WTC11 (cell line): ENCODE results near the gene MICA. TPM values are rescaled to one million over a fixed set of nuclear protein-coding genes. Genes with fewer than 3 reads are reported as not detected.

Experiments
- ATAC-seq: fragments of 200-7000 bp; cut with Tn5 transposase; 2 replicates; pipeline ENCODE4 v1.10.0; 2021; ENCODE audit warnings: mild to moderate bottlenecking, moderate library complexity
- CTCF ChIA-PET: fragments of 300-600 bp; sonication (Branson Sonifier 250); formaldehyde crosslinking; loops from one replicate; lab custom pipeline; 2021; ENCODE audit warnings: antibody characterized with exemption; lab: Charles Lee
- POLR2A ChIA-PET: fragments of 350-600 bp; sonication (Branson Sonifier 250); formaldehyde crosslinking; loops from one replicate; lab custom pipeline; 2021; ENCODE audit warnings: antibody characterized with exemption; lab: Charles Lee
- DNase-seq: peaks from one replicate; pipeline ENCODE4 v3.0.0; 2021; ENCODE audit warnings: low spot score
- H3K27ac Mint-ChIP-seq: 2 replicates; pipeline ENCODE4 v1.8.0; 2021; ENCODE audit warnings: mixed read lengths
- H3K27me3 Mint-ChIP-seq: 2 replicates; pipeline ENCODE4 v1.8.0; 2021; ENCODE audit warnings: low read depth, mild to moderate bottlenecking, moderate library complexity, mixed read lengths
- H3K36me3 Mint-ChIP-seq: 2 replicates; pipeline ENCODE4 v1.8.0; 2021; ENCODE audit warnings: mixed read lengths
- H3K4me1 Mint-ChIP-seq: 2 replicates; pipeline ENCODE4 v1.8.0; 2022; ENCODE audit warnings: mixed read lengths
- H3K4me3 Mint-ChIP-seq: 2 replicates; pipeline ENCODE4 v1.8.0; 2021; ENCODE audit warnings: mild to moderate bottlenecking, moderate library complexity, mixed read lengths
- H3K9me3 Mint-ChIP-seq: 2 replicates; pipeline ENCODE4 v1.8.0; 2021; ENCODE audit warnings: mixed read lengths
- ATF1 ChIP-seq: sonication (generic); formaldehyde crosslinking; IDR thresholded peaks from 2 replicates; pipeline ENCODE4 v1.8.1; 2023; ENCODE audit warnings: mild to moderate bottlenecking, moderate library complexity, missing genetic modification reagents
- ATF6 ChIP-seq: sonication (generic); formaldehyde crosslinking; IDR thresholded peaks from 2 replicates; pipeline ENCODE4 v1.8.1; 2023; ENCODE audit warnings: mild to moderate bottlenecking, missing genetic modification reagents
- CREB1 ChIP-seq: sonication (generic); formaldehyde crosslinking; IDR thresholded peaks from 2 replicates; pipeline ENCODE4 v1.8.0; 2023; ENCODE audit warnings: mild to moderate bottlenecking, missing genetic modification reagents
- GRHL2 ChIP-seq: fragments of 250-450 bp; sonication (Bioruptor Pico); IDR thresholded peaks from 2 replicates; pipeline ENCODE4 v1.8.0; 2022; ENCODE audit warnings: mild to moderate bottlenecking, moderate library complexity; ENCODE audit not compliant: insufficient replicate concordance, severe bottlenecking
- HMGA2 ChIP-seq: fragments of 250-450 bp; sonication (Bioruptor Pico); IDR thresholded peaks from 2 replicates; pipeline ENCODE4 v1.4.0; 2021; ENCODE audit warnings: mild to moderate bottlenecking, moderate library complexity
- HMGXB4 ChIP-seq: sonication (generic); formaldehyde crosslinking; IDR thresholded peaks from 2 replicates; pipeline ENCODE4 v1.8.1; 2023; ENCODE audit warnings: mild to moderate bottlenecking, moderate library complexity, missing genetic modification reagents
- TEAD1 ChIP-seq: sonication (generic); formaldehyde crosslinking; IDR thresholded peaks from 2 replicates; pipeline ENCODE4 v1.8.0; 2022; ENCODE audit warnings: mild to moderate bottlenecking, missing genetic modification reagents
- USF2 ChIP-seq: sonication (generic); formaldehyde crosslinking; IDR thresholded peaks from 2 replicates; pipeline ENCODE4 v1.8.1; 2023; ENCODE audit warnings: mild to moderate bottlenecking, missing genetic modification reagents, moderate library complexity
- ZNF423 ChIP-seq: fragments of 250-450 bp; sonication (Bioruptor Pico); IDR thresholded peaks from 2 replicates; pipeline ENCODE4 v2.1.2; 2022; ENCODE audit warnings: mild to moderate bottlenecking, moderate library complexity
- ZNF671 ChIP-seq: fragments of 250-450 bp; sonication (Bioruptor Pico); IDR thresholded peaks from 2 replicates; pipeline ENCODE4 v1.8.0; 2021; ENCODE audit warnings: mild to moderate bottlenecking
- microRNA-seq: library from miRNA; unstranded; fragments of <30 nt; microRNA quantifications from one replicate; pipeline ENCODE4 v1.2.0, GENCODE V29; 2022; ENCODE audit warnings: borderline number of aligned reads
- total RNA-seq: library from RNA; stranded (reverse); gene quantifications from 3 replicates; pipeline ENCODE4 v1.2.3, GENCODE V29; 2021
- TF ChIP-seq, protein P1 (sequence below): sonication (generic); formaldehyde crosslinking; conservative IDR thresholded peaks from 2 replicates; pipeline ENCODE4 v1.8.1; 2022; ENCODE audit warnings: mild to moderate bottlenecking, missing genetic modification reagents

Gene MICA
- total RNA-seq, 1 experiment from 2014 or later, result 12.9 TPM

DNA sequence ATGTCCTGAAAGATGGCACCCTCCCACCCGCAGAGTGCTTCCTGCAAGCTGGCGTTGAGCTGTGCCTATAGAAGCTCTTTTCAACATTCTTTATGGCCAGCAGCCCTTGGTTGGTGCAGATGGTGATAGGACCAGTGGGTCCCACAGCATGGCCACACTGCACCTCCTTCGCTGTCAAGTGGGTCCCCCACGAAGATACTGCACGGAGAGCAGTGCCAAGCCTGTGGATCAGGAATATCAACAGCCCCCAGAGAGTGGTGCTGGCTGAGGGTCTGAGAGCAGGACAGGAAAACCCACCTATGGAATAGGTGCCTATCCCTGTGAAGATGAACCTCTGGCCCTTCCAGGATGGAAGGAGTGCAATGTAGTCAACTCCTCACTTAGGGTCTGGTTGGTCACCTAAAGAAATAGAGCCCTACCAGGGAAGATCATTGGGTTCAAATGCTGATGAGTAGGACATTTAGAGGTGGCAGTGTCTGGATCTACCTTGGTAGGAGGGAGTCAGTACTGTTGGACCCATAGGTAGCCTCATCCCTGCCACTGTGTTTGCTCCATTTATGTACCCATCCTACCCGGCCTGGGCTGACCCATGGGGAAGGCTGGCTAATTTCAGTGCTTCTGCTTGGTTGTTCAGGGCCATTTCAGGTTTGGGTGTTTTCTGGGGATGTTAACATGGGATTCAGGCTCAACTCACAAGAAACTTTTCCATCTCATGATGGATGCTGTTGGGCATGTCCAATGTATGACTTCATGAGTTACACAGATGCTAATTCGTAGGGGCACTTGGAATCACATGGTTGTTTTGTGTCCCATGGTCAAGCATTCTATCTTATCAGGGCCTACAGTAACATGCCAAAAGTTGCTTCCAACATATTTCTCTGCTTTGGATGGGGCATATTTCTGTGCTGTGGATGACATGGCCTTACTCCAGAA is 61.1 kb downstream of the MICA start:
- Mint-ChIP-seq H3K27me3 (peaks cover 40% of the 10 kb centered on the region), H3K4me3 (peak overlapping the region; percentile 79; the same call in 1 of the 2 replicates), H3K36me3 (no peaks in the 10 kb centered on the region), H3K9me3 (peaks cover 3% of the 10 kb centered on the region; the same call in 1 of the 2 replicates), H3K27ac (no peak overlapping the region), H3K4me1 (peaks cover 10% of the 10 kb centered on the region)
- ATAC-seq (no peak), DNase-seq (no peak)
- POLR2A ChIA-PET, result no interaction called here
- TF ChIP-seq CREB1 (no peak), GRHL2 (no peak), HMGA2 (CRISPR knock-in tag) (no peak), HMGXB4 (CRISPR knock-in tag) (no peak), ZNF671 (CRISPR knock-in tag) (no peak), TEAD1 (CRISPR knock-in tag) (no peak), ZNF423 (no peak), ATF1 (CRISPR knock-in tag) (no peak), USF2 (no peak), ATF6 (CRISPR knock-in tag) (no peak)
- TF ChIP-seq, protein P1, sequence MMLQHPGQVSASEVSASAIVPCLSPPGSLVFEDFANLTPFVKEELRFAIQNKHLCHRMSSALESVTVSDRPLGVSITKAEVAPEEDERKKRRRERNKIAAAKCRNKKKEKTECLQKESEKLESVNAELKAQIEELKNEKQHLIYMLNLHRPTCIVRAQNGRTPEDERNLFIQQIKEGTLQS (CRISPR knock-in tag), result no peak
- CTCF ChIA-PET, result no interaction called here

Small RNAs within 50 kb of the gene (microRNA-seq; reads per million reads assigned to microRNA genes)
- not detected for gene MIR6891

Other genes with a start within 250 kb of the MICA start
- 58.7 to 62.6 TPM (median 61.4 TPM) in 3 replicates for gene CCHCR1, start 245.8 kb upstream of the MICA start, total RNA-seq
- gene TCF19, start 245.0 kb upstream of the MICA start, total RNA-seq, result 10.2 to 12.7 TPM (median 10.7 TPM) in 3 replicates
- gene POU5F1, start 232.9 kb upstream of the MICA start, total RNA-seq, result 2,735 to 3,160 TPM (median 3,135 TPM) in 3 replicates
- gene HLA-C, start 131.5 kb upstream of the MICA start, total RNA-seq, result 82.9 to 107 TPM (median 106 TPM) in 3 replicates
- gene HLA-B, start 46.4 kb upstream of the MICA start, total RNA-seq, result 124 to 149 TPM (median 141 TPM) in 3 replicates
- 26.9 to 37.0 TPM (median 27.0 TPM) in 3 replicates for gene MICB, start 94.5 kb downstream of the MICA start, total RNA-seq
- gene MCCD1, start 125.4 kb downstream of the MICA start, total RNA-seq, result not detected in 3 replicates
- 704 to 738 TPM (median 712 TPM) in 3 replicates for gene DDX39B, start 138.4 kb downstream of the MICA start, total RNA-seq
- 2.7 to 4.1 TPM (median 4.0 TPM) in 3 replicates for gene ATP6V1G2, start 143.0 kb downstream of the MICA start, total RNA-seq
- 14.9 to 19.5 TPM (median 17.1 TPM) in 3 replicates for gene NFKBIL1, start 144.0 kb downstream of the MICA start, total RNA-seq
- gene LTA, start 168.7 kb downstream of the MICA start, total RNA-seq, result 0.46 to 1.2 TPM (median 0.87 TPM) in 3 replicates
- 0.23 to 0.46 TPM (median 0.31 TPM) in 3 replicates for gene TNF, start 172.0 kb downstream of the MICA start, total RNA-seq
- gene LTB, start 178.8 kb downstream of the MICA start, total RNA-seq, result 1.0 to 1.5 TPM (median 1.3 TPM) in 3 replicates
- gene LST1, start 182.7 kb downstream of the MICA start, total RNA-seq, result 0.34 to 0.66 TPM in 2 of 3 replicates, not detected in the other
- not detected in 3 replicates for gene NCR3, start 189.4 kb downstream of the MICA start, total RNA-seq
- gene AIF1, start 211.6 kb downstream of the MICA start, total RNA-seq, result 5.4 to 8.5 TPM (median 7.1 TPM) in 3 replicates
- gene PRRC2A, start 217.1 kb downstream of the MICA start, total RNA-seq, result 372 to 381 TPM (median 373 TPM) in 3 replicates
- gene BAG6, start 249.1 kb downstream of the MICA start, total RNA-seq, result 366 to 410 TPM (median 396 TPM) in 3 replicates